ENCODE measurements around the gene OR52E6. TPM values are rescaled to one million over a fixed set of nuclear protein-coding genes. Genes with fewer than 3 reads are reported as not detected.

Gene OR52E6
- not detected for total RNA-seq
- 0 reads per million in 2 donors for total RNA-seq

GRCh38 chr11:5841797-5842196 is at the start of gene OR52E6:
Gene OR52E6 (minus strand): TSS chr11:5841897. CDS start chr11:5841897, 0 bp downstream.
- DNase-seq: no peak
- no peak within 1 kb of the TSS for H3K27ac Mint-ChIP-seq
- no peaks in the 10 kb centered on the region for H3K36me3 Mint-ChIP-seq (ENCODE audit: low read depth)
- no peak for ATAC-seq
- no peaks in the 10 kb centered on the region for H3K9me3 ChIP-seq (ENCODE audit: control insufficient read depth, low read length, poor library complexity, severe bottlenecking)
- no peaks in the 10 kb centered on the region for H3K4me1 Mint-ChIP-seq
- H3K27me3 Mint-ChIP-seq: peaks cover 23% of the 10 kb centered on the region
- no peak within 1 kb of the TSS for H3K4me3 Mint-ChIP-seq

GRCh38 chr11:5891216-5891800 is 49.6 kb upstream of the OR52E6 start:
- H3K36me3 Mint-ChIP-seq (ENCODE audit: low read depth): no peaks in the 10 kb centered on the region
- no peaks in the 10 kb centered on the region for H3K9me3 ChIP-seq (ENCODE audit: control insufficient read depth, low read length, poor library complexity, severe bottlenecking)
- ATAC-seq (no peak), DNase-seq (no peak)
- no peak overlapping the region for H3K4me3 Mint-ChIP-seq
- H3K4me1 Mint-ChIP-seq: no peaks in the 10 kb centered on the region
- H3K27ac Mint-ChIP-seq: no peak overlapping the region
- H3K27me3 Mint-ChIP-seq: peaks cover 23% of the 10 kb centered on the region

- Mint-ChIP-seq H3K4me1 (peaks cover 2% of the 10 kb centered on the region), H3K27ac (no peak overlapping the region), H3K36me3 (ENCODE audit: low read depth) (no peaks in the 10 kb centered on the region), H3K27me3 (peaks cover 29% of the 10 kb centered on the region), H3K4me3 (no peak overlapping the region)
- ATAC-seq: no peak
- H3K9me3 ChIP-seq (ENCODE audit: control insufficient read depth, low read length, poor library complexity, severe bottlenecking): no peaks in the 10 kb centered on the region
- DNase-seq: no peak
These were observed 46.0 kb upstream of the OR52E6 start for GRCh38 chr11:5887661-5888060.

GRCh38 chr11:5887172-5887571 is 45.5 kb upstream of the OR52E6 start:
- H3K27ac Mint-ChIP-seq: no peak overlapping the region
- no peaks in the 10 kb centered on the region for H3K36me3 Mint-ChIP-seq (ENCODE audit: low read depth)
- no peaks in the 10 kb centered on the region for H3K9me3 ChIP-seq (ENCODE audit: control insufficient read depth, low read length, poor library complexity, severe bottlenecking)
- H3K4me1 Mint-ChIP-seq: peaks cover 2% of the 10 kb centered on the region
- DNase-seq: no peak
- no peak overlapping the region for H3K4me3 Mint-ChIP-seq
- no peak for ATAC-seq
- peaks cover 34% of the 10 kb centered on the region for H3K27me3 Mint-ChIP-seq

GRCh38 chr11:5881756-5882155 is 40.1 kb upstream of the OR52E6 start:
- Mint-ChIP-seq H3K4me1 (peaks cover 4% of the 10 kb centered on the region), H3K4me3 (no peak overlapping the region), H3K27me3 (peaks cover 33% of the 10 kb centered on the region), H3K27ac (no peak overlapping the region), H3K36me3 (ENCODE audit: low read depth) (no peaks in the 10 kb centered on the region)
- DNase-seq (no peak), ATAC-seq (no peak)
- H3K9me3 ChIP-seq (ENCODE audit: control insufficient read depth, low read length, poor library complexity, severe bottlenecking): no peaks in the 10 kb centered on the region

GRCh38 chr11:5880329-5880728 is 38.6 kb upstream of the OR52E6 start, which contains the start of gene OR52E4:
Gene OR52E4 (plus strand): TSS chr11:5880629. CDS start chr11:5884293, 3,664 bp downstream.
- H3K4me3 Mint-ChIP-seq: no peak within 1 kb of the TSS
- H3K27ac Mint-ChIP-seq: no peak within 1 kb of the TSS
- no peaks in the 10 kb centered on the region for H3K36me3 Mint-ChIP-seq (ENCODE audit: low read depth)
- H3K9me3 ChIP-seq (ENCODE audit: control insufficient read depth, low read length, poor library complexity, severe bottlenecking): no peaks in the 10 kb centered on the region
- peaks cover 2% of the 10 kb centered on the region for H3K4me1 Mint-ChIP-seq
- H3K27me3 Mint-ChIP-seq: peaks cover 23% of the 10 kb centered on the region
- DNase-seq (no peak), ATAC-seq (no peak)

GRCh38 chr11:5878564-5878963 is 36.9 kb upstream of the OR52E6 start:
- no peaks in the 10 kb centered on the region for H3K9me3 ChIP-seq (ENCODE audit: control insufficient read depth, low read length, poor library complexity, severe bottlenecking)
- peaks cover 2% of the 10 kb centered on the region for H3K4me1 Mint-ChIP-seq
- H3K4me3 Mint-ChIP-seq: no peak overlapping the region
- no peak overlapping the region for H3K27ac Mint-ChIP-seq
- DNase-seq (no peak), ATAC-seq (no peak)
- H3K27me3 Mint-ChIP-seq: peaks cover 22% of the 10 kb centered on the region
- no peaks in the 10 kb centered on the region for H3K36me3 Mint-ChIP-seq (ENCODE audit: low read depth)

- Mint-ChIP-seq H3K27me3 (peaks cover 29% of the 10 kb centered on the region), H3K27ac (no peak overlapping the region), H3K4me1 (no peaks in the 10 kb centered on the region), H3K36me3 (ENCODE audit: low read depth) (no peaks in the 10 kb centered on the region), H3K4me3 (no peak overlapping the region)
- DNase-seq: no peak
- no peak for ATAC-seq
- H3K9me3 ChIP-seq (ENCODE audit: control insufficient read depth, low read length, poor library complexity, severe bottlenecking): peaks cover 3% of the 10 kb centered on the region
These were observed 24.1 kb upstream of the OR52E6 start for GRCh38 chr11:5865826-5866225.

GRCh38 chr11:5857590-5857989 is 15.9 kb upstream of the OR52E6 start, which contains the start of gene OR52E8:
Gene OR52E8 (minus strand): TSS chr11:5857690. CDS start chr11:5857690, 0 bp downstream.
- peaks cover 20% of the 10 kb centered on the region for H3K27me3 Mint-ChIP-seq

GRCh38 chr11:5851002-5851401 is 9.3 kb upstream of the OR52E6 start:
- Mint-ChIP-seq H3K36me3 (ENCODE audit: low read depth) (no peaks in the 10 kb centered on the region), H3K4me1 (no peaks in the 10 kb centered on the region), H3K27ac (no peak overlapping the region), H3K4me3 (no peak overlapping the region), H3K27me3 (peaks cover 13% of the 10 kb centered on the region)
- H3K9me3 ChIP-seq (ENCODE audit: control insufficient read depth, low read length, poor library complexity, severe bottlenecking): no peaks in the 10 kb centered on the region
- ATAC-seq (no peak), DNase-seq (no peak)

More at GRCh38 chr11:5857590-5857989, 15.9 kb upstream of the OR52E6 start, which contains the start of gene OR52E8:
- H3K9me3 ChIP-seq (ENCODE audit: control insufficient read depth, low read length, poor library complexity, severe bottlenecking): peaks cover 2% of the 10 kb centered on the region
- Mint-ChIP-seq H3K36me3 (ENCODE audit: low read depth) (no peaks in the 10 kb centered on the region), H3K4me1 (no peaks in the 10 kb centered on the region), H3K4me3 (no peak within 1 kb of the TSS), H3K27ac (no peak within 1 kb of the TSS)
- DNase-seq (no peak), ATAC-seq (no peak)

- no peaks in the 10 kb centered on the region for H3K36me3 Mint-ChIP-seq (ENCODE audit: low read depth)
- no peaks in the 10 kb centered on the region for H3K4me1 Mint-ChIP-seq
- DNase-seq (no peak), ATAC-seq (no peak)
- H3K9me3 ChIP-seq (ENCODE audit: control insufficient read depth, low read length, poor library complexity, severe bottlenecking): no peaks in the 10 kb centered on the region
- no peaks in the 10 kb centered on the region for H3K27me3 Mint-ChIP-seq
- H3K4me3 Mint-ChIP-seq: no peak overlapping the region
- H3K27ac Mint-ChIP-seq: no peak overlapping the region
These were observed 6.0 kb upstream of the OR52E6 start for GRCh38 chr11:5847711-5848110.

GRCh38 chr11:5846701-5847100 is 5.0 kb upstream of the OR52E6 start:
- ATAC-seq (no peak), DNase-seq (no peak)
- Mint-ChIP-seq H3K27me3 (peaks cover under 1% of the 10 kb centered on the region), H3K36me3 (ENCODE audit: low read depth) (no peaks in the 10 kb centered on the region), H3K4me3 (no peak overlapping the region), H3K4me1 (no peaks in the 10 kb centered on the region), H3K27ac (no peak overlapping the region)
- no peaks in the 10 kb centered on the region for H3K9me3 ChIP-seq (ENCODE audit: control insufficient read depth, low read length, poor library complexity, severe bottlenecking)

- H3K4me3 Mint-ChIP-seq: no peak overlapping the region
- no peaks in the 10 kb centered on the region for H3K9me3 ChIP-seq (ENCODE audit: control insufficient read depth, low read length, poor library complexity, severe bottlenecking)
- no peak overlapping the region for H3K27ac Mint-ChIP-seq
- no peaks in the 10 kb centered on the region for H3K4me1 Mint-ChIP-seq
- peaks cover 25% of the 10 kb centered on the region for H3K27me3 Mint-ChIP-seq
- no peak for DNase-seq
- H3K36me3 Mint-ChIP-seq (ENCODE audit: low read depth): no peaks in the 10 kb centered on the region
- ATAC-seq: no peak
These were observed 4.0 kb downstream of the OR52E6 start for GRCh38 chr11:5837695-5838094.

GRCh38 chr11:5833446-5833845 is 8.3 kb downstream of the OR52E6 start:
- H3K4me3 Mint-ChIP-seq: no peak overlapping the region
- ATAC-seq: no peak
- no peaks in the 10 kb centered on the region for H3K36me3 Mint-ChIP-seq (ENCODE audit: low read depth)
- no peaks in the 10 kb centered on the region for H3K9me3 ChIP-seq (ENCODE audit: control insufficient read depth, low read length, poor library complexity, severe bottlenecking)
- H3K27ac Mint-ChIP-seq: no peak overlapping the region
- peaks cover 20% of the 10 kb centered on the region for H3K27me3 Mint-ChIP-seq
- H3K4me1 Mint-ChIP-seq: no peaks in the 10 kb centered on the region
- no peak for DNase-seq
